Stimulated activated naive CD8-positive, alpha-beta T cell treated with anti-CD3 and anti-CD28 coated beads, Interleukin-15, amount 100 ng/mL, for 72 hours (primary cell): ENCODE results near the gene SUGP1.

Experiments
- ATAC-seq: fragments of 150-1000 bp; cut with Tn5 transposase; 2 replicates; pipeline ENCODE4 v1.10.0; 2021; ENCODE audit warnings: mild to moderate bottlenecking, moderate library complexity
- DNase-seq, 2 donors: peaks; one replicate each; pipeline ENCODE4 v3.0.0; 2021 to 2022
- H3K27ac Mint-ChIP-seq, 2 donors: one replicate each; pipeline ENCODE4 v1.8.0; 2022; ENCODE audit warnings: mild to moderate bottlenecking in 2 of 2, mixed read lengths in 2 of 2, moderate library complexity in 2 of 2
- H3K27me3 Mint-ChIP-seq: one replicate; pipeline ENCODE4 v1.8.0; 2022; ENCODE audit warnings: mixed read lengths
- H3K4me1 Mint-ChIP-seq: one replicate; pipeline ENCODE4 v1.8.0; 2022; ENCODE audit warnings: mild to moderate bottlenecking, mixed read lengths
- H3K4me3 Mint-ChIP-seq, 2 donors: one replicate each; pipeline ENCODE4 v1.8.0; 2022; ENCODE audit warnings: mild to moderate bottlenecking in 2 of 2, mixed read lengths in 2 of 2, moderate library complexity in 1 of 2
- H3K9me3 Mint-ChIP-seq, 2 donors: one replicate each; pipeline ENCODE4 v1.8.0; 2022; ENCODE audit warnings: mixed read lengths in 2 of 2

The SUGP1 gene

GRCh38 chr19:19347401-19348110, 27.2 kb upstream of the SUGP1 start:
- Mint-ChIP-seq H3K4me3 (no peak overlapping the region), H3K9me3 (no peaks in the 10 kb centered on the region), H3K27me3 (no peaks in the 10 kb centered on the region), H3K4me1 (no peaks in the 10 kb centered on the region), H3K27ac (peak overlapping the region in 1 of 2 donors; percentile 81)
- DNase-seq (no peak), ATAC-seq (no peak)

- no peak for ATAC-seq
These were observed 25.7 kb upstream of the SUGP1 start for GRCh38 chr19:19345970-19346369.

GRCh38 chr19:19345232-19345631, 24.9 kb upstream of the SUGP1 start:
- H3K9me3 Mint-ChIP-seq: no peaks in the 10 kb centered on the region
- H3K27me3 Mint-ChIP-seq: no peaks in the 10 kb centered on the region
- no peaks in the 10 kb centered on the region for H3K4me1 Mint-ChIP-seq
- H3K4me3 Mint-ChIP-seq: no peak overlapping the region
- ATAC-seq: no peak
- DNase-seq: no peak
- H3K27ac Mint-ChIP-seq: no peak overlapping the region

More at GRCh38 chr19:19345970-19346369, 25.7 kb upstream of the SUGP1 start:
- Mint-ChIP-seq H3K27ac (no peak overlapping the region), H3K4me1 (no peaks in the 10 kb centered on the region), H3K27me3 (no peaks in the 10 kb centered on the region), H3K9me3 (no peaks in the 10 kb centered on the region), H3K4me3 (no peak overlapping the region)
- no peak for DNase-seq

GRCh38 chr19:19343762-19344161, 23.5 kb upstream of the SUGP1 start:
- Mint-ChIP-seq H3K27me3 (no peaks in the 10 kb centered on the region), H3K4me3 (no peak overlapping the region), H3K27ac (peak overlapping the region in 1 of 2 donors; percentile 48), H3K4me1 (no peaks in the 10 kb centered on the region), H3K9me3 (no peaks in the 10 kb centered on the region)
- ATAC-seq (no peak), DNase-seq (no peak)

DNA sequence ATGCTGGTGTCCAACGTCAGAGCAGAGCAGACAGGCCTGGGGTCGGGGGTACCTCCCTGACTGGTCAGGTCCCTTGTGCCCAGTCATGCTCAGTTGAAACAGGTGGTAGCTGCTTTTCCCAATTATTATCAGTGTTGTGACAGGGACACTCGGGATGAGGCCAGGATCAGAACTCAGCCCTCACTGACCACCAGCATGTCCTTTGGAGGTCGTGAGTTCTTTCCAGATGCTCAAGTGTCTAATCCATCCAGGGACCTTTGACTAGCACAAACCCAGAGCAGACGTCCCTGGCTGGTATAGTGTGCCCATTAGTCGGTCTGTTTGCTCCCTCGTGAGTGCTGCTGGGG, 22.7 kb upstream of the SUGP1 start:
- Mint-ChIP-seq H3K9me3 (no peaks in the 10 kb centered on the region), H3K4me3 (no peak overlapping the region), H3K4me1 (no peaks in the 10 kb centered on the region), H3K27ac (no peak overlapping the region), H3K27me3 (no peaks in the 10 kb centered on the region)
- no peak for DNase-seq
- peak; percentile 14 for ATAC-seq

DNA sequence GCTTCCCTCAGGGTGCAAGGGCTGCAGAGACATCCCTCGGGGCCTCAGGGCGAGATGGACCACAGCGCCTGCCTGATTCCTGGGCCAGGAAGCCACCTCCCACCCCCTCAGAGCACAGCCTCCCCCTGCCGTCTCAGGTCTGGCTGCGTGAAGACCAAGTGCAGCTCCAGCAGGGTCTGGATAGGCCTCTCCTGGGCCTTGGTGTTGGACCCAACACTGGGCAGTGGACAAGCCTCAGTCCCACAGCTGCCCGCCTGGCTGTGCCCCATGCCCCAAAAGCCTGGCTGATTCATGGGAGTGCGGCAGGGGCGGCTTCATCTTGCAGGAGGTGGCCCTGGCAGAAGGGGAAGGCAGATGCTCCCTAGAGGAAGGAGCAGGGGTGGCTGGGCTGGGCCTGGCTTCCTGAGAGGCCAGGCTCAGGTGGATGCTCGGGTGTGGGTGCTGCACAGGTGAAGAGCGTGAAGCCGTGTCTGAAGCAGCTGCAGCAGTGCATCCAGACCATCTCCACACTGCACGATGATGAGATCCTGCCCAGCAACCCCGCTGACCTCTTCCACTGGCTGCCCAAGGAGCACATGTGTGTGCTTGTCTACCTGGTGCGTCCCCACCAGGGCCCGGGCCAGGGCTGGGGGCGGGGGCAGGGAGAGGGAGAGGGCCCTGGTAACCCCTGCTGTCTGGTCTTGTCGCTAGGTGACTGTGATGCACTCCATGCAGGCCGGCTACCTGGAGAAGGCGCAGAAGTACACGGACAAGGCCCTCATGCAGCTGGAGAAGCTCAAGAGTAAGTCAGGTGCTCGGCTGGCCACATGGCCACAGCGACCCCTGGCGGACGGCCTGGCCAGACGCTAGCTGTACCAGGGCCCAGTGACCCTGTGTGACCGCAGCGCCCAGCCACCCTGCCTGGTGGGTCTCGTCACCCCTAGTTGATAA, 22.0 kb upstream of the SUGP1 start:
- no peak for DNase-seq
- Mint-ChIP-seq H3K27me3 (no peaks in the 10 kb centered on the region), H3K27ac (no peak overlapping the region), H3K4me3 (no peak overlapping the region), H3K4me1 (no peaks in the 10 kb centered on the region), H3K9me3 (no peaks in the 10 kb centered on the region)
- peak; percentile 22 for ATAC-seq

DNA sequence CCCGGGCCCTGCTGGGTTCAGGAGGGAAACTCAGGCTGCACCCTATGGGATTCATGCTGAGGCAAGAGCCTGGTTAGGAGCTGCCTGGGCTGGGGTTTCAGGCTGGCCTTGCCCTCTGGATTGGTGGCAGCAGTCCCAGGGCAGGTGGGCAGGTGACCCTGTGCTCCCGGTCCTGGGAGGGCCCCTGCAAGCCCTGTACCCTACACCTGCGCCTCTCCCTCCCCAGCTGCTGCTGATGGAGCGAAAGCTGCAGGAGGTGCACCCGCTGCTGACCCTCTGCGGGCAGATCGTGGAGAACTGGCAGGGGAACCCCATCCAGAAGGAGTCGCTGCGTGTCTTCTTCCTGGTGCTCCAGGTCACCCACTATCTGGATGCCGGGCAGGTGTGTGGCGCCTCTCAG, 20.7 kb upstream of the SUGP1 start:
- no peak overlapping the region for H3K4me3 Mint-ChIP-seq
- no peaks in the 10 kb centered on the region for H3K9me3 Mint-ChIP-seq
- DNase-seq: no peak
- H3K27ac Mint-ChIP-seq: no peak overlapping the region
- no peaks in the 10 kb centered on the region for H3K27me3 Mint-ChIP-seq
- H3K4me1 Mint-ChIP-seq: no peaks in the 10 kb centered on the region
- ATAC-seq: no peak

- no peaks in the 10 kb centered on the region for H3K27me3 Mint-ChIP-seq
- no peak overlapping the region for H3K4me3 Mint-ChIP-seq
- DNase-seq (no peak), ATAC-seq (no peak)
- no peak overlapping the region for H3K27ac Mint-ChIP-seq
- no peaks in the 10 kb centered on the region for H3K9me3 Mint-ChIP-seq
- peaks cover 15% of the 10 kb centered on the region for H3K4me1 Mint-ChIP-seq
These were observed 17.8 kb upstream of the SUGP1 start for GRCh38 chr19:19338082-19338481.

DNA sequence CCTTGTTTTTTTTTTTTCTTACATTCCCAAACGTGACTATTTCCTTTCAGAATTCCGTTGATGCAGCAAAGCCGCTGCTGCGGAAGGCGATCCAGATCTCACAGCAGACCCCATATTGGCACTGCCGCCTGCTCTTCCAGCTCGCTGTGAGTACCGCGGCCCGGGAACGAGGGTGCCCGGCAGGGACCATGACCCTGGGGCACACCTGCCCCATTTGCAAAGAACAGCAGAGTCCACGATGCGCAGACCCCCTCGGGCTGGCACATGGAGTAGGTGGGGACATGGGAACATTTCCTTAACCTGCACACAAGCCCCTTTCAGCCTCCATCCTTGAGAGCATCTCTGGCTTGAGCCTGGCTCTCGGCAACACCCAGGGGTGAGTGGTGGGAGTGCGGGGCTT, 16.8 kb upstream of the SUGP1 start:
- DNase-seq (no peak), ATAC-seq (no peak)
- H3K9me3 Mint-ChIP-seq: no peaks in the 10 kb centered on the region
- peak overlapping the region in 1 of 2 donors; percentile 93 for H3K27ac Mint-ChIP-seq
- no peak overlapping the region for H3K4me3 Mint-ChIP-seq
- peaks cover 15% of the 10 kb centered on the region for H3K4me1 Mint-ChIP-seq
- no peaks in the 10 kb centered on the region for H3K27me3 Mint-ChIP-seq

DNA sequence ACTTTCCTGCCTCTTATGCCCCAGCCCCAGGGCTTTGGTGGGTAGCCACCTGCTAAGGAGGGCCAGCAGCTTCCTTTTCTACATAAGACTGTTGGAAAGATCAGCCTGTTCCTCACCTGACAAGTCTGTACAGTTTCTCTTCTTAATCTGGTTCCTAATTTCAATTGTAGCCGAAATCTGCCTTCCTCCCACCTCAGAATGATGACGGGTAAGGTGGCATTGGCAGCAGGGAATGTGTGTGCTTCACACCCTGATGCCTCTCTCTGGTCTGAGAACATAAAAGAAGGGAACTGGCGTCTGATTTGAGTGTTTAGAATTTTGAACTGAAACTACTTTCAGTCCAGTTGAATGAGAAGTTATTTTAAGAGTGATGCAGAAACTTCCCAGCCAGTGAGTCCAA, 16.3 kb upstream of the SUGP1 start:
- DNase-seq (no peak), ATAC-seq (no peak)
- H3K9me3 Mint-ChIP-seq: no peaks in the 10 kb centered on the region
- peak overlapping the region in 1 of 2 donors; percentile 91 for H3K27ac Mint-ChIP-seq
- no peaks in the 10 kb centered on the region for H3K27me3 Mint-ChIP-seq
- no peak overlapping the region for H3K4me3 Mint-ChIP-seq
- H3K4me1 Mint-ChIP-seq: peaks cover 15% of the 10 kb centered on the region

- H3K4me1 Mint-ChIP-seq: peaks cover 15% of the 10 kb centered on the region
- H3K27me3 Mint-ChIP-seq: no peaks in the 10 kb centered on the region
- DNase-seq (no peak), ATAC-seq (no peak)
- H3K27ac Mint-ChIP-seq: peak overlapping the region; percentile 42 to 90
- H3K9me3 Mint-ChIP-seq: no peaks in the 10 kb centered on the region
- no peak overlapping the region for H3K4me3 Mint-ChIP-seq
These were observed 15.3 kb upstream of the SUGP1 start for GRCh38 chr19:19335408-19336158.

- no peak for DNase-seq
- Mint-ChIP-seq H3K27ac (peak overlapping the region; percentile 42 to 89), H3K4me3 (no peak overlapping the region), H3K9me3 (no peaks in the 10 kb centered on the region), H3K4me1 (peaks cover 15% of the 10 kb centered on the region), H3K27me3 (no peaks in the 10 kb centered on the region)
- no peak for ATAC-seq
These were observed 14.7 kb upstream of the SUGP1 start for GRCh38 chr19:19334989-19335344.

DNA sequence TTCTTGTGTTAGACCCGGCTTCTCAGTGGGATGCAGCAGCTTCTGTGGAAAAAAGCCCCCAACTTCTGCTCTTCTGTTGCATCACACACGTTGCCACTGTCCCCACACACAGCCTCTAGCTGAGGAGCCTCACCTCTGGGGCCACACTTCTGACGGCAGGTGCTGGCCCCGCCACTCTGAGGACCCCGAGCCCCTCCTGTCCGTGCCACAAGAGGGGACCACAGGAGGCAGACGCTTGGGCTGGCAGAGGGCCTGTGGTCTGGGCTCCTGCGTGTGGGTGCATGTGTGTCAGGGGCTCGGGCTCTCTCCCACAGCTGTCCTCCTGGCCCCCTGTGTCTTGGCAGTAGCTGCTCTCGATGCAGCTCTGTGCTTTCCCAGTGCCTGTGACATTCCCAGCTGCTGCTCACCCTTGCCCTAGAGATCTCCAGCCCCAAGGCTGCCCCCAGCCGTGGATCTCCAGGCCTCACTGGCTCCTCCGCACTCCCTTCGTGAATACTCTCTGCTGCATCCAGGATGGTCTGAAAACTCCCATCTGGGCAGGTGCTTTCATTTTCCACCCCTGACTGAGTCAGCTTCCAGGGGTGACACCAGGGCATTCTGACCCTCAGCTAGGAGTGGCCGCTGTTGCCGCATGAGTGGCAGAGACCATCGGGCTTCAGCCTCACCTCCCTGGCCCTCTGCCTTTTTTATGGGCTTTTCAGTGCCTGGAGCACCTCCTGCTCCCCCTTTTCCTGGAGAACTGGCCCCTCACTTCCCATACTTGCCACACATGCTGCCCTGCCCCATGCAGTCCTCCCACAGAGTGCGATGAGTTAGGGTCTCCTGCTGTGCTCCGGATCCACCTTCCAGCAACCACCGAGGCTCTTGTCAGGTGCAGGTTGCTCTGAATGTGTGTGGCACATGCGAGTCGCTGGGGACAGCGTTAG, 14.0 kb upstream of the SUGP1 start:
- Mint-ChIP-seq H3K4me1 (peaks cover 18% of the 10 kb centered on the region), H3K27ac (peak overlapping the region in 1 of 2 donors; percentile 89), H3K4me3 (no peak overlapping the region), H3K27me3 (no peaks in the 10 kb centered on the region), H3K9me3 (no peaks in the 10 kb centered on the region)
- ATAC-seq (no peak), DNase-seq (no peak)

DNA sequence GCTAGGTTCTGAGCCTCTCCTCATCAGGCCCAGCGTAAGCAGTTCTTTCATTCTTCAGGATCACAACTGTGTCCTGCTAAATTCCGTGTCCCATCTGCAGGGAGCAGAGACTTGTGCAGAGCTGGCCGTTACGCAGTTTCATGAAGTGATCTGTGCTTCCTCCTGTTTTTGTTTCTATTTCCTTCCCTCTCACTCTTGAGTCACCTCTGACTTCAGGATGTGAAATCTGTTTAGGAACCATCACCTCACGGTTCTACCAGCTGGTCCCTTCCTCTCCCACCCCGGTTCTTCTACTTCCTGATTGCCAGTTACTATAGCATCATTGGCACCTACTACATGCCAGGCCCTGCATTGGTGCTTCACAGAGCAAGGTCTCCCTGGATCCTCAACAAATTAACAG, 8.8 kb upstream of the SUGP1 start:
- peak overlapping the region; percentile 57 to 91 for H3K27ac Mint-ChIP-seq
- ATAC-seq (peak; percentile 79), DNase-seq (no peak)
- no peaks in the 10 kb centered on the region for H3K27me3 Mint-ChIP-seq
- peaks cover 37% of the 10 kb centered on the region for H3K4me1 Mint-ChIP-seq
- H3K9me3 Mint-ChIP-seq: no peaks in the 10 kb centered on the region
- H3K4me3 Mint-ChIP-seq: peak overlapping the region in 1 of 2 donors; percentile 42

DNA sequence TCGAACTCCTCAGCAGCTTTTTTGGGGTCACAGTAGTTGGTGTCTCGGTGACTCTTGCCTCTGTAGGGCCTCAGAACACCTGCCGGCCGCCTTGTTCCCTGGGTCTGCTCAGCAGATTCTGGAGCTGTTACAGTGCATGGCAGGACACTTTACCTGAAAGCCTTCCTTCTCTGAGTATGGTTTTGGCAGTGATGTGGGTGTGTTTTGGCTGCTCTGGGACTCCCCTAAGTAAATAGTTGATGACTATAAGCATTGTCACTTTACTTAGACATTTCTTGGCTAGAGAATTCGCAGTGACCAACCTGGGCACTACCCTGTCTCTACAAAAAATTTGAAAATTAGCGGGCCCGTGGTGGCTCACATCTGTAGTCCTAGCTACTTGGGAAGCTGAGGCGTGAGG, 7.4 kb upstream of the SUGP1 start:
- Mint-ChIP-seq H3K9me3 (no peaks in the 10 kb centered on the region), H3K4me1 (peaks cover 41% of the 10 kb centered on the region), H3K27ac (no peak overlapping the region), H3K27me3 (no peaks in the 10 kb centered on the region), H3K4me3 (no peak overlapping the region)
- ATAC-seq (no peak), DNase-seq (no peak)
